RCC 7860 (cell line): ENCODE data around the gene PARP3.

ENCODE experiments used
- DNase-seq: peaks from one replicate; pipeline ENCODE4 v3.0.0-alpha.2; 2015; ENCODE audit warnings: low spot score
- FAIRE-seq: peaks from 2 replicates; lab custom pipeline; 2012; peaks lifted over from hg19 to GRCh38; lab: Jason Lieb, UNC

The PARP3 gene

GRCh38 chr3:51966016-51966415 is 23.9 kb downstream of the PARP3 start:
- DNase-seq (no peak), FAIRE-seq (no peak)

DNA sequence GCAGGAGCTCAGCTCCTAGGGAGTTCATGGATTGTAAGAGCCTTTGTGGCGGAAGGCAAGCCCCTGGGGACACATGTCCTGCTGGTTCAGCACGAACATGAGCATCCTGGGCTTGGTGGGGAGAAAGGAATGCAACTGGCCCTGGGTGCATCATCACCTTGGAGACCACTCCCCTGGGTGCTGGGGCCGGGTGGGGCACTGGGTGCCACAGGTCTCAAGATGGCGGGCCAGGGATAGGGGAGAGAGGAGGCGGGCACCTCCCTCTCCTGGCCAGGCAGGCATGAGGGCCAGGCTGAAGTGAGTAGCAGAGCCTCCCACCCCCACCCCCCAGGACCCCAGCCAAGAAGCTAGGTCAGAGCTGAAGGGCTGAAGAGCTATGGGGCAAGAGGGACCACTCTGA is 24.3 kb downstream of the PARP3 start:
- DNase-seq (no peak), FAIRE-seq (no peak)

DNA sequence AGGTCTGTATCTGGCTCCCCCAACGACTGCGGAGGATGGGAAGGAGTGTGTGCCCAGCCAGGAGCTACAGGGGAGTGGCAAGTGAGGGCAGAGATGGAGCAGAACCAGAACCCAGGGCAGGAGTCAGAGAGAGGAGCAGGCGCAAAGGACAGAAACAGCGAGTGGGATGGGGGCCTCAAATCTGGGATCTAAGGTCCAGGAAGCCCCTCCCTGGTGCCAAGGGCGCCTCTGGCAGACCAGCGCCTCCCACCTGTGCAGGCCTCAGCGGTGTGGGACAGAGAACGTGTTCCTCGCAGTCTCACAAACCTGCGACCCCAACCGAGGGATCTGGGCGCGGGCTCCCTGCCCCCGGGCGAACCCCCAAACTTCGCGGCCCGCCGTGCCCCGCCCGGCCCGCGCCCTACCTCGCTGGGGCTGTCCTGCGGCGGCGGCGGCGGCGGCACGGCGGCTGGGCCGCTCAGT is 24.8 kb downstream of the PARP3 start:
- no peak for FAIRE-seq
- no peak for DNase-seq

DNA sequence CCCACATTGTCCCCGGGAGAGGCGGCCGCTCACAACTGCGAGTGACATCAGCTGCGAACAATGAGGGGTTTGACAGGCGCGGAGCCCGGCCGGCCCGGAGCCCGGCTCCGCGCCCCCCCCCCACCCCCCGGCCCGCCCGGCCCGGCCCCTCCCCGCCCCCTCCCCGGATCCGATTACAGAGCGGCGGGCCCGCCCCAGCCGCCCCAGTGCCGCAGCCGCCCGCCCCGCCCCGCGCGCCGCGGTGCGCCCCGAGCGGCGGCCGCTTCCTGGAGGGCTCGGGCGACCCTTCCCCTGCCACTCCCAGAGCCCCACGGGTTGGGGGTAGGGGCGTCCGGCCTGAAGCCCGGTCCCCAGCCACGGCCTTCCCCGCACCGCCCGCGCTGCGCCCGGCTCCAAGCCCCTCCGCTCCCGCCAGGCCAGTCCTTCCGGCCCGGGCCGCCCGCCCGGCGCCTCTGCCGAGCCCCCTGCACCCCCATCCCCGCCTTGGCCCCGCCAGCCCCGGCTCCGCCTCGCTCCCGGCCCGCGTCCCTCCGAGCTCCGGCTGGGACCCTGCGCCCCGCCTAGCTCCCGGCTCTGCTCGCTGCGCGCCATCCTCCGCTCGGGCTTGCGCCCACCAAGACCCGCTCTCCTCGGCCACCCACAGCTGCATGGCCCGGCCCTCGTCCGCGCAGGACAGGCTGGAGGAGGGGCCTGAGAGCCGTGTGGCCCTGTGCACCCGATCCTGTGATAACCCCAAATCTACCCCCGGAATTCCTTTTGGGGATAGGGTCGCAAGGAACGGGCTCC is 25.4 kb downstream of the PARP3 start, which contains the start of gene PCBP4:
PCBP4 (minus strand) TSS at position 71 of the 786 bp plus-strand sequence. CDS start 6,214 bp downstream, outside the sequence.
- FAIRE-seq: no peak
- DNase-seq: peak; percentile 46

GRCh38 chr3:51968170-51968775 is 26.1 kb downstream of the PARP3 start:
- DNase-seq (no peak), FAIRE-seq (no peak)

DNA sequence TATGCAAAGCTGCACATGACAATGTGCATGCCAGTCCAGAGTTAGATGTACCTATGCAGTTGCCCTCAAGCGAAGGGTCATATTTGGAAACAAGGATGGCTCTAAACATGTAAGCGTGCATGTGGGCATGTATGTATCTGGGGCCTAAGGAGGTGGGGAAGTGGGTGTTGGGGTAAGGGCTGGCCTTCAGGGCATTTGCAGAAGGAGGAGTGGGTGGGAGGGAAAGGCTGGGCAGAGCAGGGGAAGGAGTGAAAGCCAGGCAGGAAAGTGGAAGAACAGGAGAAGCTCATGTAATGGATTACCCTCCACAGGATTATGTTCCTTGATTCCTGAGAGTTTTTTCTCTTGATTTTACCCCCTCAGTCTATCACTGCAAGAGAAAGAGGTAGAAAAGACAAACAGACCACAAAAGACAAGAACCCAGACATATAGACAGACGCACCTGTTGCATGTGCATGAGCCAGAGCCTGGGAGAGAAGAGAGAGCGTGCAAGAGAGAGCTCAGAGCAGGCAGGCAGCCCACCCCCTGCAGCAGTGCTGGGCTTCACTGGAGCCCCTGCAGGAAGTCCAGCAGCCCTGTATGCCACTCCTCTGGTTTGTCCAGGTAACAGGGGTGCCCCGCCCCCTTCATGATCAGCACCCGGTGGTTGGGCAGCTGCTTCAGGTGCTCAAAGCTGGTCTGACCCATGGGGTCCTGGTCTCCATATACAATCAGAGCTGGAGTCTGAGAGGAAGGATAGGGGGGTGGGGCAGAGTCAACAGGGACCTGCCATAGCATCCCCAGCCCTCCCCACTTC is 26.9 kb downstream of the PARP3 start:
- DNase-seq (no peak), FAIRE-seq (no peak)

- FAIRE-seq (no peak), DNase-seq (no peak)
Measured at GRCh38 chr3:51969841-51970240, 27.7 kb downstream of the PARP3 start.

DNA sequence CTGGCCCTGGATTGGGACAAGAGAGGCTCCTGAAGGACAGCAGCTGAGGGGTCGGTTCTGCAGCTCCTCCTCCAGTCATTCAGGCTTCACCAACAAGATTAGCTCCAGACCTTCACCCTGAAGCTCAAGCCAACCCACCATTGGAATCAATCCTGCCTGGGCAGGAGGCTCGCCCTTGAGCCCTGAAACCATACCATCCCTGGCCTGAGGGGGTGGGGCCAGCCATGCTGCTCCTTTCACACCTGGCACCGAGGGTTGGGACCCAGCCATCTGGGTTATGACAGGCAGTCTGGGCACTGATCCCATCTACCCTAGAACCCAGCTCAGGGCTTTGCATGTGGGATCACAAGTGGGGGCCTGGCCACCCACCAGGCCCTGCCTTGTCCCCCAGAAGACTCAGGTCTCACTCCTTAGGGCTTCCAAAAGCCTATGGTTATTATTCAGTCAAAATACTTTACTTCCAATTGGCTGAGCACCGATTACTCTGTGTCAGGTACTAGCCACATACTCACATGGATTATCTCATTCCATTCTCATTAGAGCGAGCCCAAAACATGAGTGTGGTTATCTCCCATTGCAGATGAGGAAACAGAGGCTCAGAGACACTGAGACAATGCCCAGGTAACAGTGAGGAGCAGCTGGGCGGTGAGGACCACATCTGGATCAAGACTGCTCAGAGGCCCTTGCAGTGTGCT is 28.6 kb downstream of the PARP3 start:
- DNase-seq: no peak
- FAIRE-seq: no peak

DNA sequence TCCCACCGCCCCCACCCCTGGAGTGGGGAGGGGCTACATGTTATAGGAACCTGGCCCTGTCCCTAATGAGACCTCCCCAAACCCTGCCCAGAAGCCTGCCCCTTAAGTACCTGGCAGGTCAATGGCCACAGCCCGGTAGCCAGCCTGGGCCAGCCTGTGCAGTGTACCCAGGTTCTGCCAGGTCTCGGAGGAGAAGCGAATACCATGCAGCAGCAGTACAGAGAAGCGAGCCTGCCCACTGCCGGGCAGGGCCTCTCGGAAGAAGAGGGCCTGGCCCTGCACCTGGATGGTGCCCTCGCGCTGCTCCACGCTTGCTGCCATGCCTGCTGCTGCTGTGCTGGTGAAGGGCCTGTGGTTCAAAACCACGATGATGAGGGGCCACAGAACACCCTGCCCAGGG is 29.2 kb downstream of the PARP3 start:
- no peak for DNase-seq
- FAIRE-seq: no peak

- no peak for FAIRE-seq
- no peak for DNase-seq
Measured at GRCh38 chr3:51974277-51974962, 32.3 kb downstream of the PARP3 start.

DNA sequence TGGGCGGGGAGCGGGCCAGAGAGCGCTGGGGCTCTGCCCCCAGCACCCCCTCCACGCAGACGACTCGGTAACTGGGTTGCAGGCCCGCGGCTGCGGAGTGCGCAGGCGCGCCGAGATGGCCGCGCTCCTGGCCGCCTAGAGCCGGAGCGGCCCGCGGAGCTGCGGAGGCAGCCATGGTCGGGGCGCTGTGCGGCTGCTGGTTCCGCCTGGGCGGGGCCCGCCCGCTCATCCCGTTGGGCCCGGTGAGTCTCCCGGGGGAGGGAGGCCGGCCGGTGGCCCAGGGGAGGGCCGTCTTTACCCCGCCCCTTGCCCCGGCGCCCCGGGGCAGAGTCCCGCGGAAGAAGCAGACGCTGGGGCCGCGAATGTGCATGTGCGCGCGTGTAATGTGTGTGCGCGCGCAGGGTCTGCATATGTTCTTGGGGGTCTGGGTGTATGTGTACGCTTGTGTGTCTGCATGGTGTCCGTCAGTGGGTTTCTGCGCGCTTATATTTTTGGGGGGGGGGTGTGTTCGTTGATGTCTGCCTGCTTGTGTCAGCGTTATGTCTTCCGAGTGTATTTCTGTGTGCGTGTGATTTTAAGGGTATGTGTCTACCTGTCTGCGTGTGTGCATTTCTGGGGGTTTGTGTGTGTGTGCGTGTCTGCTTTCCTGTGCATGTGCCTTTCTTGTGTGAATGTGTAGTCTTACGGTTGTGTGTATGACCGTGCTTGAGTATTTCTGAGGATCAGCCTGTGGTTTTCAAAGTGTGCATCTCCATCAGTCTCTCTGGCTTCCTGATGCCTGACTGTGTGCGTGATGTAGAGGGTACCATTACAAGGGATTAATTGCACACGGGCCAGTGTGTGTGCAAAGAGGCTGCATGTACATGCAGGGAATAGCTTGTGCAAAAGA is 33.0 kb downstream of the PARP3 start, which contains the start of gene ABHD14A:
ABHD14A (plus strand) TSS at position 102 of the 889 bp plus-strand sequence; CDS start at position 174, 72 bp downstream.
- FAIRE-seq (no peak), DNase-seq (peak; percentile 21)

DNA sequence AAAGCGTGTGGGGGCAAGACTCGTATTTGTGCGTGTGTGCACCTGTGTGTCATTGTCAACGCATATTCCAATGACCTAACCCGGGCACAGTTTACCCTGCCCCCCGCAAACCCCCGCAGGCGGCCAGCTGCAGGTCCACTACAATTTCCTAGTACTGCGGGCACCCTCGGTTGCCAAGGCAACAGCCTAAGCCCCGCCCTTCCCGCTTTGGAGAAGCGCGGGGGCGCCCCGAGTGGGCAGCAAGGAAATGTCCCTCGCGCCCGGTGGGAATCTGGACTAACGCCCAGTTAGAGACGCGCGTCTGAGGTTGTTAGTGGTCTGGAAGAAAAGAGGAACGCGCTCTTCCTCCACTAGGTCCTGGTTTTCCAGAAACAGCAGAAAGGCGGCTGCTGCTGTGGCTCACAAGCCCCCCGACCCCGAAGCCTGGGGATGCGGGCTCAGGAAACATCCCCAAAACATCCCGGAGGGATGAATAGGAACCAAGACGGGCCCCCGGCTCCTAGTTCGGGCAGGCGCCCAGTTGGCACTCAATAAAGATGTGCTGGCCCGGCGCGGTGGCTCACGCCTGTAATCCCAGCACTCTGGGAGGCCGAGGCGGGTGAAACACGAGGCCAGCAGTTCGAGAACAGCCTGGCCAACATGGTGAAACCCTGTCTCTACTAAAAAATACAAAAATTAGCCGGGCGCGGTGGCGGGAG is 33.8 kb downstream of the PARP3 start:
- no peak for DNase-seq
- no peak for FAIRE-seq

DNA sequence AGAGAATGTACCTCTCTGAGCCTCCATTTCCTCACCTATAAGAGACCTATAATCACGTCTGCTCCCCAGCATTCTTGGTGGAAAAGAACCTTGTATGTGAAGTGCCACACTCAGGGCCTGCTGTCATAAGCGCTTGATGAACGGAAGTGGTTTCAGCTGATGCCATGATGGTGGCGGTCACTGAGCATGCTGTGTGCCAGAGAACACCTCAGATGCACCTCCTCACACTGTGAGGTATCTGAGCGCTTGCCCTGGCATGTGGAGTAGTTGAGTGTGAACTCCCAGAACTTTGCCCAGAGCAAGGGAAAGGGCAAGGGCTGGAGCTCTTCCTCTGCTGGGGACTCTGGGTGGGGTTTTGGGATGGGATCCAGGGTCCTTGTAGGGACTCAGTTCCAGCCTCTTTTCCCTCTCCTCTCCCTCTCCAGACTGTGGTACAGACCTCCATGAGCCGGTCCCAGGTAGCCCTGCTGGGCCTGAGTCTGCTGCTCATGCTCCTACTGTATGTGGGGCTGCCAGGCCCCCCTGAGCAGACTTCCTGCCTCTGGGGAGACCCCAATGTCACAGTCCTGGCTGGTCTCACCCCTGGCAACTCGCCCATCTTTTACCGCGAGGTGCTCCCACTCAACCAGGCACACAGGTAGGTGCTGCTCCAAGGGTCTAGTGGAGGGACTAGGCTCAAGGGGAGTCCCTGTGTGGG is 35.4 kb downstream of the PARP3 start:
- no peak for DNase-seq
- FAIRE-seq: no peak

GRCh38 chr3:51978143-51978502 is 36.0 kb downstream of the PARP3 start:
- FAIRE-seq (no peak), DNase-seq (no peak)

GRCh38 chr3:51980253-51980652 is 38.1 kb downstream of the PARP3 start:
- FAIRE-seq: no peak
- DNase-seq: no peak

DNA sequence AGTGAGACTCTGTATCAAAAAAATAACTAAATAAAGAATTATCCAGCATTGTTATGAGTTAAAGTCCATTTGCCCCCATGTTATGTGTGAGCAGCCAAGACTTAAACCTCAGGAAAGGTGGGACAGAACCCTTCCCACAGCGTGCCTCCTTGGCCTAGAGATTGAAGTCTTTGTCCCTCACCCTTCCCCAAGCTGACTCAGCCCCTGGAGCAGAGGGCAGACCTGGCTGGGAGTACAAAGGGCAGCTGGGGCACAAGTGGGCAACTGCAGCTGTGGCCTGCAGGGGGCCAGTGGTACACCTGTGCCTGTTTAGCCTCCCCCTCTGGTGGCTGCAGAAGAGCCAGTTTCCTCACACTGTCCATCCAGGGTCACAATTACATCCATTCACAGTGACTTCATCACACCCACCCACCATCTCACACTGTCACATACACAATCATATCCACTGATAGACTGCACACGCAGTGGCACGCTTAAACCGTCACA is 40.2 kb downstream of the PARP3 start:
- DNase-seq (peak; percentile 73), FAIRE-seq (no peak)

DNA sequence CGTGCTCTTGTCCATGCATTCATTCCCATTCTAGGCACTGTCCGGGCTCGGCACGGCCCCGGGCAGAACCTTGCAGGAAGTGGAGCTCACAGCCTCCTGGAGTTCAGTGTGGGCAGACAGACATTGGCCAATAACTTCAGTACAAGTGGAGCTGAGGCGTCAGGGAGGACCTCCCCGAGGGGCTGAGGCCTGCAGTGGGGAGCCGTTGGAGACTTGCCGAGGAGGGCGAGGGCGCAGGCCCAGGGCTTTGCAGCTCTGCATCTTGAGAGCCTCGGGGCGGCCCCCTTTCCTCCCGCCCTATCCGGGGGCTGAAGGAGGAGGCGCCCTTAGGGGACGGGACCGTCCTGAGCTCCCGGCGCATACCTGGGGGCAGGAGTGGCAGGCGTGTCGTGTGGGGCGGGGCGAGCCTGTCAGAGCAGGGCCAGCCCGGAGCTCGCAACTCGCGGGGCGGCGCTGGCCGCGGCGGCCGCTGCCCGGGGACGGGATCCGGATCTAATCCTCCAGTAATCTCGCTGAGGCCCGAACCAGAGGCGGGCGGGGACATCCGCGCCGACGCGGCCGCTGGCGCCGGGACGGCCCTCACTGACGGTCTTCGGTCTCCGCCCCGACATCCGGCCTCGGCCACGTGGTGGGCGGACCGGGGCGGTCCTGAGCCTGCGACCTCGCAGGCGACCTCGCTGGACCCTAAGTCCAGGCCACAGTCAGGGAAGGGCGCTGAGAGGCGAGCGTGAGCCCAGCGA is 40.8 kb downstream of the PARP3 start, which contains the start of gene ACY1:
ACY1 (plus strand) TSS at position 698 of the 740 bp plus-strand sequence. CDS start 530 bp downstream, outside the sequence.
- no peak for FAIRE-seq
- DNase-seq: peak; percentile 70
